GM18502 (cell line): Measurements from ENCODE around the gene F11.
"Not testable (repeated sequence)": the region's sequence is repeated elsewhere in the genome, so short reads cannot be mapped to it uniquely, and the experiment has no call there.

Source experiments
- ATAC-seq: cut with Tn5 transposase; IDR thresholded peaks from one replicate; pipeline ENCODE4 v1.9.1; 2021; ENCODE audit warnings: mild to moderate bottlenecking; ENCODE audit not compliant: unreplicated experiment, poor library complexity

The F11 gene

GRCh38 chr4:186249785-186250754, 15.9 kb upstream of the F11 start:
- no peak for ATAC-seq

DNA sequence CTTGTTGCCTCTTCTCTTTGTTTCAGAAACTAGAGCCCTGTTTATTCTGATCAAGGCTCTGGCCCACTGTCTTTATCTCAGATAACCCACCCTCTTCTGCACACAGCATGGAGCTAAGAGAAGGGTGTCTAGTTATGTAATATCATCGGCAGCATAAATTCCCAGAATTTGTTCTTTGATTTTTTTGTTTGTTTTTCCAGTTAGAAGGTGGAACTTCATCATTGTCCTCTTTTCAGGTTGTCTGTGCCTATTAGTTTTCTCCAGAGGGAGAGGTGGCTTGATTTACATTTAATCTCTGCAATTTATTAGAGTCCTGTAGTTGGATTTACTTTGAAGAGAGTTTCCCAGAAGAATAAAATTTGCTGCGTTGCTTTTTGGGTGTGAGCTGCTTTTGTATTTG, 15.2 kb upstream of the F11 start:
- ATAC-seq: no peak

DNA sequence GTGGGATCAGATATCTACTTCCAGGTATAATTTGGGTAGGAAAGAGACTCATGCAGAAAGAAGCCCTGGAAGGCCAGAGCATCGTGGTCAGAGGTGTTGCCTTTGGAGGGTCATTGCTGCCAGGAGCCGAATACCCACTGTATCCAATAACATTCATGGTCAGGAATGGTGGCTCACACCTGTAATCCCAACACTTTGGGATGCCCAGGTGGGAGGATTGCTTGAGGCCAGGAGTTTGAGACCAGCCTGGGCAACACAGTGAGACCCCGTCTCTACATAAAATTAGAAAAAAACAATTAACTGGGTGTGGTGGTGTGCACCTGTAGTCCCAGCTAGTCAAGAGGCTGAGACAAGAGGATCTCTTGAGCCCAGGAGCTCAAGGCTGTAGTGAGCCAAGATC, 10.9 kb upstream of the F11 start:
- ATAC-seq: no peak

GRCh38 chr4:186258216-186258811, 7.7 kb upstream of the F11 start:
- no peak for ATAC-seq

DNA sequence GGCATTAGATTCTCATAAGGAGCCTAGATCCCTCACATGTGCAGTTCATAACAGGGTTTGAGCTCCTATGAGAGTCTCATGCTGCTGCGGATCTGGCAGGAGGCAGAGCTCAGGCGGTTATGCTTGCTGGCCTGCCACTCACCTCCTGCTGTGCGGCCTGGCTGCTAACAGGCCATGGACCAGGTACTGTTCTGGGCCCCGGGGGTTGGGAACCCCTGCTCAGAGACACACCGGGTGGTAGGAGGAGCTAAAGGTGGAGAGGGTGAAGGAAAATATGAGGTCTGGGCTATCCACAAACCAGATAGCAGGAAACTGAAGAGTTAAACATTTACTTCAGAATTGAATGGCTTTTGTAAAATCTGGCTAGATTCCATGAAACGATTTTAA, 5.9 kb upstream of the F11 start:
- ATAC-seq: no peak

DNA sequence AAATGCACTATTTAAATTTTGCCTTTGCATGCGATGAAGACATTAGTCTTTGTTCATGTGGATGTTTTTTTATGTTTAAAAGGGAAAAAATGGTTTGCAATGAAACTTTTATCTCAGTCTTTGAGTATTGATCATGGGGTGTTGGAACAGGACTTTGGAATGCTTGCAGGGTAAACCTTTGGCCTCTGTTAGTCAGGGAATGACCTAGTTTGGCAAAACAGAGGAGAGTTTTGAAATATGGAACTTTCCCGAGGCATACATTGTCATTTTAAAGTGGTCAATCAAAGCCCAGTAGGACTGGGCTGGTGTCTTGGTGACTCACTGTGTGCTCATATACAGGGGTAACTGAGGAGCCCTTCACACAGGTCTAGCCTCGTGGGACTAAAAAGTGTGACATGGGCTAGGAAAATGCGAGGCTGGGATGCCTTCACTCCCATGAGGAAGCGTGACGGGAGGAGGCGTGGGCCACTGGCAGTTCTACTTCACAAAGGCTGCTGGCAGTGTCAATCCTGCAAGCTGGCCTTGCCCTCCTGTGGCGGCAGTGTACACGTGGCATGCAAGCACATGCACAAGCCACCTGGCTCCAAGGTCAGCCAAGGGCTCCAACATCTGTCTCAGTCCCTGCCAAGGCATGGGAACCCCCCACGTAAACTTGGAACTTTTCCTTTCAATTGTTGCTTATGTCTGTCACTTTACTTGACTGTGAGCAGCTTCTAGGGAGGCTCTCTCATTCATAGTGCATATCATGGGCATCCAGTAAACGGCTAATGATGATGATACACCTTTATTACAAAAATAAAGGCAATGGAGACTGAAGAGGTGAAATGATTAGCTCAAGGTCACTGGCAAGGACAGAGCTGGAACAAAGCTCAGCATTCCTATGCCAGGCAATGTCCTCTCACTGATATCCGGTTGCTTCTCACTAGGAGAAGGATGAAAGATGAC, 5.2 kb upstream of the F11 start:
- ATAC-seq: no peak

DNA sequence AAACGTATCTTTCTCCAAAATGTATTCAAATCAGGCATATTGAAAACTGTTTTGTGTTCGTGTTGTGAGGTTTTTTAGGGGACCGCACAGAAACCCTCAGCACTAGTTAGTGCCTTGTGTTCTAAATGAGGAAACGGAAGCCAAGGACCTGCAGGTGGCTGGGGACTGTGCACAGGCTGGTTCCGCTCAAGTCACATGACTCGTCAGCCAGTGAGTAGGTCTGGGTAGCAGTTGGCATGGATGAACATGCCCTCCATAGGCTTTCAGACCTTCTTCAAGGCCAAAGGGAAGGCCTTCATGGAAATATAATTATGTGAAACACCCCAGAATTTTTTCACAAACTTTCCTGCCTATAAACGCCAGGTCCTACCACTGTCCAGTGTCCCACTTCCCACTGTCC, 1.3 kb upstream of the F11 start:
- ATAC-seq: no peak

DNA sequence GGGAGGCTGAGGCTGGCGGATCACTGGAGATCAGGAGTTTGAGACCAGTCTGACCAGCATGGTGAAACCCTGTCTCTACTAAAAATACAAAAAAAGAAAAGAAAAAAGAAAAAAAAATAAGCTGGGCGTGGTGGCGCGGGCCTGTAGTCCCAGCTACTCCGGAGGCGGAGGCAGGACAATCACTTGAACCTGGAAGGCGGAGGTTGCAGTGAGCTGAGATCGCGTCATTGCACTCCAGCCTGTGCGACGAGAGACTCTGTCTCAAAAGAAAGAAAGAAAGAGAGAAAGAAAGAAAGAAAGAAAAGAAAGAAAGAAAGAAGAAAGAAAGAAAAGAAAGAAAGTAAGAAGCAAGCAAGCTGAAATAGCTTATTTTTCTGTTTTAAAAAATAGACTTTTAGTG, 739 bp upstream of the F11 start:
- not testable (repeated sequence) for ATAC-seq

DNA sequence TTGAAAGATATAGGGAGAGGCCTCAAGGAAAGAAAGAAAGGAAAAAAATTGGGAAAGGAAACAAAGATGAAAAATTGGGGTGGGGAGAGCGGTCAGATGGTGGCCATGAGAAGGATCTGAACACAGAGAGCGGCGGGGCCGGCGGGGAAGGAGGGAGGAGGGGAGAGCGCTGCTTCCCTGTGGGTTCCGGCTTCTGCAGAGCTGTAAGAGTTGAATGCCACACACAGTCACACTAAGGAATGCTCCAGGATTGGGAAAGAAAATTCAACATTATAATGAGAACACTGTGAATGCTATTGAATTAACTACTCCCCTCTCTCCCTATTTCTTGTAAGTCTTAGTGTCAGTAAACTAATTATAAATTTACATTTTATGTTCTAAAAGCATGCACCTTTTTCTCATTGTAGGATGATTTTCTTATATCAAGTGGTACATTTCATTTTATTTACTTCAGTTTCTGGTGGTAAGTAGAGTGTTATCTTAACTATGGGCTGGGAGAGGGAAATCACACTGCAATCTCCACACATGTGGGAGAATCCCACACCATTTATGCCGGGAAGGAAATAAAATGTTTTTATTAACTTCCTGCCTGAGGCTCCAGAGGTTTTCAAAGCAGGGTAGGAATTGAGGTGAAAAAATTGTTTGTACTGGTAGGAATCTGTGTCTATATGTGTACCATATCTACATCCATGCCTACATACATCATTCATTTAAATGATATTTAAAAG, 904 bp downstream of the F11 start:
- no peak for ATAC-seq

GRCh38 chr4:186271081-186271678, 5.2 kb downstream of the F11 start:
- ATAC-seq: no peak

- ATAC-seq: no peak
Observed at GRCh38 chr4:186272699-186273391, 6.9 kb downstream of the F11 start.

DNA sequence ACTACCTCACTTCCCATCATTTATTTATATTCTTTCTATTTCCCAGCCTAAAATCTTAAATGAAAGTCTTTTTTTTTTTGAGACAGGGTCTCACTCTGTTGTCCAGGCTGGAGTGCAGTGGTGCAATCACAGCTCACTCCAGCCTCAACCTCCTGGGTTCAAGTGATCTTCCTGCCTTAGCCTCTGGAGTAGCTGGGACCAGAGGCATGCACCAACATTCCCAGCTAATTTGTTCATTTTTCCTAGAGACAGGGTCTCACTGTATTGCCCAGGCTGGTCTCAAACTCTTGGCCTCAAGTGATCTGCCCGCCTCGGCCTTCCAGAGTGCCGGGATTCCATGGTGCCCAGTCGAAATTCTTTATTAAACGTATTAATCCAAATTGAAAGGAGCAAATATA, 7.4 kb downstream of the F11 start:
- ATAC-seq: not testable (repeated sequence)

DNA sequence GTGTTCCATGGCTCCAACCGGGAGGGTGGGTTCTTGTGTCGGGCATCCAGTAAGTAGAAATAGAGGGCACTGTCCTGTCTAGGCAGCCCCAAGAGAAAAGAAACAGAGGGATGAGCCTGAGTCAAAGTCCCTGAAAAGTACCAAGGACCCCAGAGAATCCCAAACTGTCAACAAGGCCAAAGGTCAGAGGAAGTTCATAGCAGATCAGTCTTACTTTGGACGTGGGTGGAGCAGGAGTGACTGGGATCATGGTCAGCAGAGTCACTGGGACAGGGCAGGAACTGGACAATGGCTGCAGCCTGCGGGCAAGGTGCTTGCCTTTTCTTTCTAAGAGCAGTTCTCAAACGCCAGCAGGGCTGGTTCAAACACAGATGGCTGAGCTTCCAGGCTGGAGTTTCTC, 17.3 kb downstream of the F11 start:
- no peak for ATAC-seq

DNA sequence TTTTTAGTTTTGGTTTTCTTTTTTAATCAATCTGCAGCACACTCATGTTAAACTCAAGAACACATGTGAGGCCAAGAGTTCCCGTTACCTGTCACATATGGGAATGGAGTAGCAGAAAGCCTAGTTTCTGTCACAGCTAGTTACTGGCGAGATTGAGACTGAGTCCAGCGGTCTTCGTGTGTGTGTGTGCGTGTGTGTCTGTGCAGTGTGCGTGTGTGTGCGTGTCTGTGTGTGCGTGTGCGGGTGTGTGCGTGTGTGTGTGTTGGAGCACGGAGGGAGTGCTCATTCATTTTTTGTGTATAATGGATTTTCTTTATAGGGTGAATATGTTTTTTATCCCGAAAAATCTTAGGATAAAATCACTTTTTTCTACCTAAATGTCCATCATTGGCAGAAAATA, 19.2 kb downstream of the F11 start:
- ATAC-seq: no peak

DNA sequence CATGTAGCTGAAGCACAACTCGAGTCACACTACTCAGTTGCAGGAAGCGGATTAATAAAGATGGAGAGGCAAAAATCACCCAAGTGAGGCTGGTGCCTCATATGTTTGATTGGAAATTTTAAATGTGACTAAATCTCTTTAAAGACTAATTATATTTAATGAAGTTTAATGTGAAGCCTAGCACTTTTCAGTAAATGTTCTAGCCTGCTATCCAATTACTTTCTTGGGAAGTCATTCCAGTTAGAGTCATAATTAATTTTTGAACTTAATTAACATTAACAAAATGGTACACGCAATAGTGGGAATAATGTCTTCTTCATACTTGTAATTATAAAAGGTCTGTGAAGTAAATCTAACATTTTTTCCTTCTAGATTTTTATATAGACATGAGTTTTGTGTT, 20.6 kb downstream of the F11 start:
- ATAC-seq: no peak

- no peak for ATAC-seq
Observed at GRCh38 chr4:186291256-186291890, 25.4 kb downstream of the F11 start.

- ATAC-seq: no peak
Observed at GRCh38 chr4:186294160-186294559, 28.2 kb downstream of the F11 start.

DNA sequence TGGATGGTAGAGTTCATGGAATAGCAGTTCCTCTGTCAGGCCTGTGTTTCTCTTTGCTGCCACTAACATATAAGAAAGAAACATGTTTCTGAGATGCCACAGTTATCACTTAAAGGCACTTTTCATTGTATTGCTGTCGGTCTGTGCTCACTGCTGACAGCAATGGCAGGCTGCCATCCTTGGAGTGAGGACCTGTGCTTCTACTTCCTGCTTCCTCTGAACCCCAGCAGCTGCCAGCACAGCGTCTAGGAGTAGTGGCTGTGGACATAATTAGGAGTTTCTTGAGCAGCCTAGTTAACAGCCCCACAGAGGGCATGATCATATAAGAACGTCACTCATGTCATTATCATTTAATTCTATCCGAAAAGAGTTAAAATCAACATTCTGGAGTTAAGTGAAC, 30.5 kb downstream of the F11 start:
- ATAC-seq: no peak
